Urinary bladder (tissue), 4 donors: Measurements from ENCODE around the gene ACOD1. TPM values are rescaled to one million over a fixed set of nuclear protein-coding genes. Genes with fewer than 3 reads are reported as not detected.

Source experiments
- DNase-seq: peaks from one replicate; pipeline ENCODE4 v3.0.0-alpha.2; 2015; ENCODE audit errors: extremely low spot score
- H3K27ac ChIP-seq: one replicate; pipeline ENCODE4 v1.5.1; 2013; ENCODE audit warnings: low read depth, mild to moderate bottlenecking, moderate library complexity
- H3K36me3 ChIP-seq: one replicate; pipeline ENCODE4 v1.6.1; 2013; ENCODE audit warnings: mild to moderate bottlenecking, moderate library complexity; ENCODE audit not compliant: insufficient read depth
- H3K4me1 ChIP-seq: one replicate; pipeline ENCODE4 v1.6.1; 2013; ENCODE audit warnings: mild to moderate bottlenecking, moderate library complexity; ENCODE audit not compliant: insufficient read depth
- H3K4me3 ChIP-seq: one replicate; pipeline ENCODE4 v1.5.1; 2013; ENCODE audit warnings: low read depth, low read length
- WGBS: extraction: QIAGEN DNeasy Blood & Tissue Kit; methylation state at CpG from one replicate; pipeline ENCODE4 v1.1.7; 2013; 5-methylcytosine and 5-hydroxymethylcytosine counted together
- polyA plus RNA-seq: library from polyadenylated mRNA; stranded (reverse); fragments of 200-250 nt; gene quantifications from one replicate; pipeline ENCODE4 v1.2.3, GENCODE V29; 2013
- total RNA-seq: library from RNA; depleted of rRNA; stranded (reverse); fragments of >200 nt; gene quantifications from one replicate; pipeline ENCODE4 v1.2.3, GENCODE V29; 2014
- donor health status: healthy with polysubstance abuse.
- donor health status: healthy.

ACOD1 gene
- total and polyA plus RNA-seq, 2 donors, result not detected

DNA sequence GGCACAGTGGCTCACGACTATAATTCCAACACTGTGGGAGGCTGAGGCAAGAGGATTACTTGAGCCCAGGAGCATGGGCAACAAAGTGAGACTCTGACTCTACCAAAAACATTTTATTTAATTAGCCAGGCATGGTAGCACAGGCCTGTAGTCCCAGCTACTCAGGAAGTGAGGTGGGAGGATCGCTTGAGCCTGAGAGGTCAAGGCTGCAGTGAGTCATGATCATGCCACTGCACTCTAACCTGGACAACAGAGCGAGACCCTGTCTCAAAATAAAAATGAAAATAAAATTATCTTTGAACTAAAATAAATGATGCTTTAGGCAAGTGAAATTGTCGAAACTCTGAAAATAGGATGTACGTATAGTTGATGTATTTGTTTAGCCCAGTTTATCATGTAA lies 35.4 kb downstream of the ACOD1 start:
- Histone ChIP-seq H3K4me1 (no peaks in the 10 kb centered on the region), H3K27ac (no peak overlapping the region), H3K4me3 (no peak overlapping the region), H3K36me3 (no peaks in the 10 kb centered on the region)
- DNase-seq, result no peak
- 65% methylated on average over 5 of the region's 5 CpGs for WGBS

- H3K4me3 ChIP-seq, result peak overlapping the region; percentile 80
- DNase-seq, result no peak
- WGBS, result 27% methylated on average over 15 of the region's 15 CpGs
- no peaks in the 10 kb centered on the region for H3K36me3 ChIP-seq
- no peaks in the 10 kb centered on the region for H3K4me1 ChIP-seq
- H3K27ac ChIP-seq, result peak overlapping the region; percentile 71
These were observed 43.1 kb downstream of the ACOD1 start for GRCh38 chr13:76991432-76991795.

- peak; percentile 77 for DNase-seq
- Histone ChIP-seq H3K27ac (peak within 1 kb of the TSS; percentile 97), H3K4me3 (peak within 1 kb of the TSS; percentile 80), H3K36me3 (no peaks in the 10 kb centered on the region), H3K4me1 (no peaks in the 10 kb centered on the region)
- WGBS, result under 1% methylated on average over 73 of the region's 73 CpGs
These were observed 43.7 kb downstream of the ACOD1 start, which contains the start of gene CLN5 for GRCh38 chr13:76991796-76992547. TSS of gene CLN5 (plus strand) at chr13:76992081. CDS start at chr13:76992099, 18 bp downstream.

- WGBS, result 1% methylated on average over 20 of the region's 20 CpGs
- peak overlapping the region; percentile 80 for H3K4me3 ChIP-seq
- no peaks in the 10 kb centered on the region for H3K4me1 ChIP-seq
- no peak for DNase-seq
- no peaks in the 10 kb centered on the region for H3K36me3 ChIP-seq
- H3K27ac ChIP-seq, result peak overlapping the region; percentile 97
These were observed 44.3 kb downstream of the ACOD1 start for GRCh38 chr13:76992548-76993001.

DNA sequence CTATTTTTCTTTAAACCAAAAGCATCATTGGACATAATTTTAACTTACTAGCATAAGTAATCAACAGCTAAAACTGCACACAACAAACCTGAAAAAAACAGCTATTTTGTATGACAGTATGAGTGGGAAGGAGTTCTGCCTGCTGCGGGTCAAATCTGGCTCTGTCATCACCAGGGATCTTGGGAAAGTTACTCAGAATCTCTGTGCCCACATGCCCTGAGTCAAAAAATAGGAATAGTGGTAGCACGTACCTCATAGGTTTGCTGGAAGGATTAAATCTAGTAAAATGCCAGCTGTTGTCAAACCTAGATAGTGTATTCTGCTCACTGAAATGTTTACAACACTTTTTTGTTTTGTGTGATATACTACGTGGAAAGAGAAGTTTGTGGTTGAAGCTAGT lies 44.7 kb downstream of the ACOD1 start:
- no peaks in the 10 kb centered on the region for H3K36me3 ChIP-seq
- WGBS, result 38% methylated on average over 3 of the region's 3 CpGs
- no peaks in the 10 kb centered on the region for H3K4me1 ChIP-seq
- no peak for DNase-seq
- peak overlapping the region; percentile 80 for H3K4me3 ChIP-seq
- no peak overlapping the region for H3K27ac ChIP-seq

- Histone ChIP-seq H3K4me1 (no peaks in the 10 kb centered on the region), H3K36me3 (no peaks in the 10 kb centered on the region), H3K27ac (no peak overlapping the region), H3K4me3 (no peak overlapping the region)
- no peak for DNase-seq
- 84% methylated on average over 5 of the region's 5 CpGs for WGBS
These were observed 45.2 kb downstream of the ACOD1 start for GRCh38 chr13:76993473-76993872.

- Histone ChIP-seq H3K4me1 (no peaks in the 10 kb centered on the region), H3K36me3 (no peaks in the 10 kb centered on the region), H3K27ac (no peak overlapping the region), H3K4me3 (no peak overlapping the region)
- WGBS, result 92% methylated on average over 3 of the region's 3 CpGs
- no peak for DNase-seq
These were observed 46.0 kb downstream of the ACOD1 start for GRCh38 chr13:76994281-76994680.

- 24% methylated on average over 1 of the region's 1 CpG for WGBS
- H3K4me3 ChIP-seq, result no peak overlapping the region
- H3K36me3 ChIP-seq, result no peaks in the 10 kb centered on the region
- no peak overlapping the region for H3K27ac ChIP-seq
- DNase-seq, result no peak
- no peaks in the 10 kb centered on the region for H3K4me1 ChIP-seq
These were observed 52.2 kb downstream of the ACOD1 start for GRCh38 chr13:77000475-77000874.

- 44% methylated on average over 4 of the region's 4 CpGs for WGBS
- H3K27ac ChIP-seq, result no peak overlapping the region
- no peak for DNase-seq
- no peaks in the 10 kb centered on the region for H3K36me3 ChIP-seq
- H3K4me3 ChIP-seq, result no peak overlapping the region
- H3K4me1 ChIP-seq, result no peaks in the 10 kb centered on the region
These were observed 53.2 kb downstream of the ACOD1 start for GRCh38 chr13:77001540-77001939.

- H3K36me3 ChIP-seq, result no peaks in the 10 kb centered on the region
- DNase-seq, result no peak
- H3K27ac ChIP-seq, result no peak overlapping the region
- H3K4me1 ChIP-seq, result no peaks in the 10 kb centered on the region
- H3K4me3 ChIP-seq, result no peak overlapping the region
- 44% methylated on average over 4 of the region's 4 CpGs for WGBS
These were observed 53.8 kb downstream of the ACOD1 start for GRCh38 chr13:77001963-77002587.

GRCh38 chr13:77002590-77003190 lies 54.4 kb downstream of the ACOD1 start:
- H3K4me1 ChIP-seq, result no peaks in the 10 kb centered on the region
- DNase-seq, result no peak
- no peak overlapping the region for H3K27ac ChIP-seq
- no peak overlapping the region for H3K4me3 ChIP-seq
- peaks cover 4% of the 10 kb centered on the region for H3K36me3 ChIP-seq
- WGBS, result 66% methylated on average over 7 of the region's 7 CpGs
